DND-41 (cell line): Measurements from ENCODE around the gene KANSL1.

Experiments used
- CTCF ChIP-seq: IDR thresholded peaks from 2 replicates; pipeline ENCODE4 v1.5.1; 2012; ENCODE audit warnings: borderline replicate concordance, low read length, moderate library complexity, mild to moderate bottlenecking; ENCODE audit not compliant: poor library complexity, severe bottlenecking; ENCODE audit errors: extremely low read depth
- EZH2 ChIP-seq: IDR thresholded peaks from 3 replicates; pipeline ENCODE4 v1.6.1; 2012; ENCODE audit warnings: borderline replicate concordance, low read depth, mild to moderate bottlenecking, moderate library complexity, low read length, inconsistent platforms; ENCODE audit not compliant: severe bottlenecking

- TF ChIP-seq CTCF = no peak
- TF ChIP-seq EZH2 = no peak
Measured at GRCh38 chr17:46086821-46087220, 106.4 kb downstream of the KANSL1 start.
